NCI-H146 treated with DMSO at 0.1 percent for 48 hours (cell line): ENCODE measurements around the gene VASP.

Source experiments
- DNase-seq: peaks from one replicate; lab custom pipeline; 2025; ENCODE audit not compliant: unreplicated experiment; lab: John Stamatoyannopoulos, UW

The VASP gene

GRCh38 chr19:45506989-45507871 lies at the start of gene VASP:
VASP (plus strand) TSS chr19:45507479; CDS start chr19:45507772, 293 bp downstream.
- peak; percentile 45 for DNase-seq

DNA sequence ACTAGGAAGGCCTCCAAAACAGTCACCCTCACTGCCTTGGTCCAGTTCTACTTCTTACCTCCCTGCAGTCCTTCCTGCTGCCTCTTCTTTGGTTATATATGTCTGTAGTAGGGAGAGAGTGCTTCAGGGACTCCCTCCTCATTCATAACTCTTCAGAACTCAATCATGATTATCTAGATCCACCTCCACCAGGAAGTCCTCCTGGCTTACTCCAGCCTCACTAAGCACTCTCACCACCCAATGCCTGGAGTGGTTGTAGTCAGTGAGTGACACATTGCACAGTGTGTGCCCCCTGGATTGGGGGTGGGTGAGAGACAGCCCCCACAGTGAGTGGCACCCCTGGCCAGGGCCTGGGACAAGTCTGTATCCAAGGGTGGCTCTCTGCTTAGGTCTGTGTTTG lies 49.5 kb upstream of the VASP start:
- DNase-seq: no peak

GRCh38 chr19:45460807-45461347 lies 46.4 kb upstream of the VASP start:
- DNase-seq: no peak

- no peak for DNase-seq
Observed at GRCh38 chr19:45462174-45462573, 45.1 kb upstream of the VASP start.

- no peak for DNase-seq
Observed at GRCh38 chr19:45463241-45463640, 44.0 kb upstream of the VASP start.

- no peak for DNase-seq
Observed at GRCh38 chr19:45464274-45464673, 43.0 kb upstream of the VASP start.

DNA sequence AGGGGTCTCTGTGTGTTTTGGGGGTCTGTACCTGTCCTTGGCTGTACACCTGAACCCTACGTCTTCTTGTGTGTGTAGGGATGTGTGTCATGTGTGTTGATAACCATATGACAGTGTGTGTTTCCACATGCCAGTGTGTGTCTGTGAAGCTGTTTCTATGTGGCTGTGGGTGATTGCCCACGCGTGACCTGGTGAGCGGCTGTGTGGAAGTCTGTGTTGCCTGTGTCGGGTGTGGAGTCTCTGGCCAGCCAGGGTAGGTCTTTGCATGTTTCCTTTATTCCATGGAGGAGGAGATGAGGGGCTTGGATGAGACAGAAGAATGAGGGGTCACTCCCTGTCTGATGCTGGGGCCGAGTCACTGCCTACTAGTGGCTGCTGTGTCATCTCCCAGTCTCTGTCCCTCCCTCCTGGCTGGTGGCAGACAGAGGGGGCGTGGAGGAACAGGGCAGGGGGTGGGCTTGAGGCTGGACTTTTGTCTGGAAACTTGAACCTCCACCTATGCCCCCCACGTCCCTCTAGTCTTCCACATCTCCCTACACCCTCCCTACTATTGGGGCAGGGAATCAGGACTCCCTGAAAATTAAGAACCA lies 42.3 kb upstream of the VASP start:
- DNase-seq: no peak

- DNase-seq: no peak
Observed at GRCh38 chr19:45467115-45467455, 40.2 kb upstream of the VASP start.

GRCh38 chr19:45467456-45468158 lies 39.7 kb upstream of the VASP start, which contains the start of gene FOSB:
FOSB (plus strand) TSS chr19:45467996; CDS start chr19:45468587, 591 bp downstream.
- peak; percentile 87 for DNase-seq

GRCh38 chr19:45468159-45468651 lies 39.1 kb upstream of the VASP start:
- DNase-seq: no peak

GRCh38 chr19:45468803-45469131 lies 38.5 kb upstream of the VASP start:
- DNase-seq: no peak

- peak; percentile 63 for DNase-seq
Observed at GRCh38 chr19:45469132-45469944, 37.9 kb upstream of the VASP start.

GRCh38 chr19:45469945-45470761 lies 37.1 kb upstream of the VASP start:
- no peak for DNase-seq

GRCh38 chr19:45470762-45471081 lies 36.6 kb upstream of the VASP start:
- no peak for DNase-seq

GRCh38 chr19:45471111-45471930 lies 36.0 kb upstream of the VASP start:
- no peak for DNase-seq

DNA sequence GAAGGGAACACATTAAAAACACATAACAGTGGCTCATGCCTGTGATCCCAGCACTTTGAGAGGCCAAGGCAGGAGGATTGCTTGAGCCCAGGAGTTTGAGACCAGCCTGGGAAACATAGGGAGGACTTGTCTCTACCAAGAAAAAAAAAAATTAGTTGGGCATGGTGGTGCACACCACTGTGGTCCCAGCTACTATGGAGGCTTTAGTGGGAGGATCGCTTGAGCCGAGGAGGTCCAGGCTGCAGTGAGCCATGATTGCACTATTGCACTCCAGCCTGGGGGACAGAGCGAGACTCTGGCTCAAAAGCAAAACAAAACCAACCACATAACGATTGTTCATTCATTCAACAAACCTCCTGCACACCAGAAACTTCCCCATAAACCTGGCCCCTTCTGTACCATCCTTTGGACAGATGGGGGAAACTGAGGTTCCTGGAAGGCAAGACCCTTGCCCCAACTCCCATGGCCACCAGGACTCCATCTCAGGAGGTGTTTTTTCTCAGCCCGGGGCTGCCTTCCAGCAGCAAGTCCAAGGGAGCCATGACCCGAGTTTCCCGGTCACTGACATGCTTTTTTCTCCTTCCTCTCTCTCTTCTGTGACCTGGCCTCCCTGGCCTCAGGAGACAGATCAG lies 35.2 kb upstream of the VASP start:
- DNase-seq: no peak

DNA sequence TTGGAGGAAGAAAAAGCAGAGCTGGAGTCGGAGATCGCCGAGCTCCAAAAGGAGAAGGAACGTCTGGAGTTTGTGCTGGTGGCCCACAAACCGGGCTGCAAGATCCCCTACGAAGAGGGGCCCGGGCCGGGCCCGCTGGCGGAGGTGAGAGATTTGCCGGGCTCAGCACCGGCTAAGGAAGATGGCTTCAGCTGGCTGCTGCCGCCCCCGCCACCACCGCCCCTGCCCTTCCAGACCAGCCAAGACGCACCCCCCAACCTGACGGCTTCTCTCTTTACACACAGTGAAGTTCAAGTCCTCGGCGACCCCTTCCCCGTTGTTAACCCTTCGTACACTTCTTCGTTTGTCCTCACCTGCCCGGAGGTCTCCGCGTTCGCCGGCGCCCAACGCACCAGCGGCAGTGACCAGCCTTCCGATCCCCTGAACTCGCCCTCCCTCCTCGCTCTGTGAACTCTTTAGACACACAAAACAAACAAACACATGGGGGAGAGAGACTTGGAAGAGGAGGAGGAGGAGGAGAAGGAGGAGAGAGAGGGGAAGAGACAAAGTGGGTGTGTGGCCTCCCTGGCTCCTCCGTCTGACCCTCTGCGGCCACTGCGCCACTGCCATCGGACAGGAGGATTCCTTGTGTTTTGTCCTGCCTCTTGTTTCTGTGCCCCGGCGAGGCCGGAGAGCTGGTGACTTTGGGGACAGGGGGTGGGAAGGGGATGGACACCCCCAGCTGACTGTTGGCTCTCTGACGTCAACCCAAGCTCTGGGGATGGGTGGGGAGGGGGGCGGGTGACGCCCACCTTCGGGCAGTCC lies 34.5 kb upstream of the VASP start:
- DNase-seq: no peak

- no peak for DNase-seq
Observed at GRCh38 chr19:45473367-45473681, 34.0 kb upstream of the VASP start.
